Activated naive CD8-positive, alpha-beta T cell treated with anti-CD3 and anti-CD28 coated beads for 36 hours (primary cell): ENCODE results near the gene KLHDC10. TPM values are rescaled to one million over a fixed set of nuclear protein-coding genes. Genes with fewer than 3 reads are reported as not detected.
"Not testable (repeated sequence)": the region's sequence is repeated elsewhere in the genome, so short reads cannot be mapped to it uniquely, and the experiment has no call there.

Experiments
- DNase-seq: peaks from one replicate; pipeline ENCODE4 v3.0.0; 2021
- H3K27ac Mint-ChIP-seq: one replicate; pipeline ENCODE4 v1.8.0; 2022; ENCODE audit warnings: mild to moderate bottlenecking, moderate library complexity, mixed read lengths
- H3K27me3 Mint-ChIP-seq: one replicate; pipeline ENCODE4 v1.8.0; 2022; ENCODE audit warnings: mild to moderate bottlenecking, mixed read lengths
- H3K36me3 Mint-ChIP-seq: one replicate; pipeline ENCODE4 v1.8.0; 2021; ENCODE audit warnings: mild to moderate bottlenecking, mixed read lengths
- H3K4me1 Mint-ChIP-seq: one replicate; pipeline ENCODE4 v1.8.0; 2021; ENCODE audit warnings: mixed read lengths
- H3K4me3 Mint-ChIP-seq: one replicate; pipeline ENCODE4 v1.8.0; 2022; ENCODE audit warnings: mild to moderate bottlenecking, moderate library complexity, mixed read lengths
- H3K9me3 Mint-ChIP-seq: one replicate; pipeline ENCODE4 v1.8.0; 2022; ENCODE audit warnings: mixed read lengths
- total RNA-seq, 2 experiments: library from RNA; stranded (reverse); gene quantifications; one replicate each; pipeline ENCODE4 v1.2.3, GENCODE V29; 2021

The KLHDC10 gene
- total RNA-seq, 2 experiments from 2014 or later = 15.3 TPM

GRCh38 chr7:130095812-130096211 lies 25.5 kb downstream of the KLHDC10 start:
- DNase-seq = no peak
- Mint-ChIP-seq H3K27me3 (no peaks in the 10 kb centered on the region), H3K9me3 (no peaks in the 10 kb centered on the region), H3K27ac (no peak overlapping the region), H3K4me1 (peaks cover 12% of the 10 kb centered on the region), H3K4me3 (no peak overlapping the region), H3K36me3 (peaks cover 2% of the 10 kb centered on the region)

GRCh38 chr7:130096243-130096827 lies 26.0 kb downstream of the KLHDC10 start:
- Mint-ChIP-seq H3K4me3 (no peak overlapping the region), H3K27ac (no peak overlapping the region), H3K9me3 (no peaks in the 10 kb centered on the region), H3K4me1 (peaks cover 7% of the 10 kb centered on the region), H3K36me3 (peaks cover 2% of the 10 kb centered on the region), H3K27me3 (no peaks in the 10 kb centered on the region)
- no peak for DNase-seq

GRCh38 chr7:130099331-130099730 lies 29.0 kb downstream of the KLHDC10 start:
- Mint-ChIP-seq H3K4me3 (no peak overlapping the region), H3K27ac (no peak overlapping the region), H3K9me3 (no peaks in the 10 kb centered on the region), H3K36me3 (peaks cover 3% of the 10 kb centered on the region), H3K27me3 (no peaks in the 10 kb centered on the region), H3K4me1 (no peaks in the 10 kb centered on the region)
- DNase-seq = no peak

- DNase-seq = no peak
- Mint-ChIP-seq H3K27me3 (no peaks in the 10 kb centered on the region), H3K36me3 (peaks cover 3% of the 10 kb centered on the region), H3K4me3 (no peak overlapping the region), H3K4me1 (no peaks in the 10 kb centered on the region), H3K9me3 (no peaks in the 10 kb centered on the region), H3K27ac (no peak overlapping the region)
Measured at GRCh38 chr7:130102588-130102987, 32.3 kb downstream of the KLHDC10 start.

GRCh38 chr7:130107949-130108674 lies 37.8 kb downstream of the KLHDC10 start:
- peaks cover 2% of the 10 kb centered on the region for H3K36me3 Mint-ChIP-seq
- H3K27me3 Mint-ChIP-seq = no peaks in the 10 kb centered on the region
- H3K4me3 Mint-ChIP-seq = no peak overlapping the region
- no peak overlapping the region for H3K27ac Mint-ChIP-seq
- peaks cover 2% of the 10 kb centered on the region for H3K9me3 Mint-ChIP-seq
- no peaks in the 10 kb centered on the region for H3K4me1 Mint-ChIP-seq
- DNase-seq = no peak

DNA sequence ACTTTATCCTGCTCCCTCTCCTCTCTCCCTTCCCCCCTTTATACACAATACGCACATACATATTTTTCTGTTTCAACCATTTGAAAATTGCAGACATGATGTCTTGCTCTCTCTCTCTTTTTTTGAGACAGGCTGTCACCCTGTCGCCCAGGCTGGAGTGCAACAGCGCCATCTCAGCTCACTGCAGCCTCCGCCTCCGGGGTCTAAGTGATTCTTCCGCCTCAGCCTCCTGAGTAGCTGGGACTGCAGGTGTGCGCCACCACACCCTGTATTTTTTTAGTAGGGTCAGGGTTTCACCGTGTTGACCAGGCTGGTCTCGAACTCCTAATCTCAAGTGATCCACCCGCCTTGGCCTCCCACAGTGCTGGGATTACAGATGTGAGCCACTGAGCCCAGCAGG lies 38.5 kb downstream of the KLHDC10 start:
- peaks cover 2% of the 10 kb centered on the region for H3K36me3 Mint-ChIP-seq
- H3K27me3 Mint-ChIP-seq = no peaks in the 10 kb centered on the region
- no peak for DNase-seq
- no peaks in the 10 kb centered on the region for H3K4me1 Mint-ChIP-seq
- no peak overlapping the region for H3K4me3 Mint-ChIP-seq
- H3K27ac Mint-ChIP-seq = no peak overlapping the region
- H3K9me3 Mint-ChIP-seq = peaks cover 2% of the 10 kb centered on the region

- no peak overlapping the region for H3K4me3 Mint-ChIP-seq
- no peak for DNase-seq
- H3K27ac Mint-ChIP-seq = no peak overlapping the region
- H3K9me3 Mint-ChIP-seq = peaks cover 2% of the 10 kb centered on the region
- peaks cover 3% of the 10 kb centered on the region for H3K36me3 Mint-ChIP-seq
- H3K27me3 Mint-ChIP-seq = no peaks in the 10 kb centered on the region
- H3K4me1 Mint-ChIP-seq = peaks cover 5% of the 10 kb centered on the region
Measured at GRCh38 chr7:130112093-130112492, 41.8 kb downstream of the KLHDC10 start.

DNA sequence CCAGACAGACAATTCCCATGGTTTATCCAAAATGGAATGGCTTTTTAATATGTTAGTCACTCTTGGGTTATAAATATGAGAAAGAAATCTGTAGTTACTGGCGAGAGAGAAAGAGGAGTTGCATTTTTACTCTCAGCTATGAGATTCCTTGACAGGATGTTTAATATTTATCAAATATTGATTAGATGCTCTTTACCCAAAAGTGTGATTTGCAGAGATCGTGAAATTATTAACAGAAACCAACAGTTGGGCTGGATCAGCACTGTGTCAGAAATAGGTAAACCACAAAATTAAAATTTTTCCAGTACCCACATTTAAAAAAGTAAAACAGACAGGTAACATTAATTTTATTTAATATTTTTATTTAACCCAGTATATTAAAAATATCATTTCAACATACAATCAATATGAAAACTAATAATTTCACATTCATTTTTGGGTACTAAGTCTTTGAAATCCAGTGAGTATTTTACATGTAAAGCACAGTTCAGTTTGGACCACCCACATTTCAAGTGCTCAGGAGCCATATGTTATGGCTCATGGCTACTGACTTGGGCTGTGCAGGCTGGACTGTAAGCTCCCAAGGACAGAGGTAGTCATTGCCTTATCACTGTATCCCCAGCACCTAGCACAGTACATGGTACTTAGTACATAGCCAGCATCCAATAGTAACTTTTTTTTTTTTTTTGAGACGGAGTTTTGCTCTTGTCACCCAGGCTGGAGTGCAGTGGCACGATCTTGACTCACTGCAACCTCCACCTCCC lies 42.5 kb downstream of the KLHDC10 start:
- H3K4me3 Mint-ChIP-seq = no peak overlapping the region
- no peaks in the 10 kb centered on the region for H3K27me3 Mint-ChIP-seq
- H3K9me3 Mint-ChIP-seq = peaks cover 2% of the 10 kb centered on the region
- no peak for DNase-seq
- H3K36me3 Mint-ChIP-seq = peaks cover 8% of the 10 kb centered on the region
- H3K27ac Mint-ChIP-seq = no peak overlapping the region
- H3K4me1 Mint-ChIP-seq = peaks cover 5% of the 10 kb centered on the region

GRCh38 chr7:130113426-130113805 lies 43.1 kb downstream of the KLHDC10 start:
- H3K36me3 Mint-ChIP-seq = peaks cover 11% of the 10 kb centered on the region
- not testable (repeated sequence) for H3K9me3 Mint-ChIP-seq, H3K4me3 Mint-ChIP-seq

GRCh38 chr7:130113887-130114286 lies 43.6 kb downstream of the KLHDC10 start:
- no peak overlapping the region for H3K27ac Mint-ChIP-seq
- H3K4me1 Mint-ChIP-seq = peaks cover 5% of the 10 kb centered on the region
- peaks cover 13% of the 10 kb centered on the region for H3K36me3 Mint-ChIP-seq
- DNase-seq = no peak
- no peak overlapping the region for H3K4me3 Mint-ChIP-seq
- no peaks in the 10 kb centered on the region for H3K9me3 Mint-ChIP-seq
- no peaks in the 10 kb centered on the region for H3K27me3 Mint-ChIP-seq

More at GRCh38 chr7:130113426-130113805, 43.1 kb downstream of the KLHDC10 start:
- not testable (repeated sequence) for H3K27me3 Mint-ChIP-seq, H3K4me1 Mint-ChIP-seq, H3K27ac Mint-ChIP-seq, DNase-seq

- peaks cover 13% of the 10 kb centered on the region for H3K36me3 Mint-ChIP-seq
- H3K27me3 Mint-ChIP-seq = no peaks in the 10 kb centered on the region
- peaks cover 5% of the 10 kb centered on the region for H3K4me1 Mint-ChIP-seq
- no peak overlapping the region for H3K4me3 Mint-ChIP-seq
- DNase-seq = no peak
- H3K27ac Mint-ChIP-seq = no peak overlapping the region
- H3K9me3 Mint-ChIP-seq = no peaks in the 10 kb centered on the region
Measured at GRCh38 chr7:130114374-130114773, 44.0 kb downstream of the KLHDC10 start.

GRCh38 chr7:130114776-130115175 lies 44.4 kb downstream of the KLHDC10 start:
- H3K4me1 Mint-ChIP-seq = peaks cover 5% of the 10 kb centered on the region
- H3K27me3 Mint-ChIP-seq = no peaks in the 10 kb centered on the region
- DNase-seq = no peak
- H3K36me3 Mint-ChIP-seq = peaks cover 13% of the 10 kb centered on the region
- H3K27ac Mint-ChIP-seq = no peak overlapping the region
- no peaks in the 10 kb centered on the region for H3K9me3 Mint-ChIP-seq
- no peak overlapping the region for H3K4me3 Mint-ChIP-seq

GRCh38 chr7:130118294-130118693 lies 48.0 kb downstream of the KLHDC10 start:
- no peak for DNase-seq
- Mint-ChIP-seq H3K4me1 (peaks cover 5% of the 10 kb centered on the region), H3K27ac (no peak overlapping the region), H3K9me3 (no peaks in the 10 kb centered on the region), H3K36me3 (peaks cover 21% of the 10 kb centered on the region), H3K27me3 (no peaks in the 10 kb centered on the region), H3K4me3 (no peak overlapping the region)

GRCh38 chr7:130118801-130119200 lies 48.5 kb downstream of the KLHDC10 start:
- Mint-ChIP-seq H3K9me3 (no peaks in the 10 kb centered on the region), H3K4me3 (no peak overlapping the region), H3K27me3 (no peaks in the 10 kb centered on the region), H3K36me3 (peaks cover 21% of the 10 kb centered on the region), H3K27ac (no peak overlapping the region), H3K4me1 (peaks cover 5% of the 10 kb centered on the region)
- no peak for DNase-seq

GRCh38 chr7:130123501-130123900 lies 53.2 kb downstream of the KLHDC10 start:
- no peak for DNase-seq
- H3K4me1 Mint-ChIP-seq = no peaks in the 10 kb centered on the region
- H3K9me3 Mint-ChIP-seq = no peaks in the 10 kb centered on the region
- H3K27ac Mint-ChIP-seq = no peak overlapping the region
- peaks cover 17% of the 10 kb centered on the region for H3K36me3 Mint-ChIP-seq
- H3K27me3 Mint-ChIP-seq = no peaks in the 10 kb centered on the region
- no peak overlapping the region for H3K4me3 Mint-ChIP-seq
